K562 (cell line): ENCODE results near the gene SLC9A1. TPM values are rescaled to one million over a fixed set of nuclear protein-coding genes. Genes with fewer than 3 reads are reported as not detected.

Experiments
- ATF6 ChIP-seq: sonication (generic); formaldehyde crosslinking; IDR thresholded peaks from 2 replicates; pipeline ENCODE4 v1.4.0; 2020; ENCODE audit warnings: mild to moderate bottlenecking, missing genetic modification reagents
- CSDE1 ChIP-seq, 2 experiments: fragments of 450-650 bp; IDR thresholded peaks; 2 replicates each; pipeline ENCODE4 v1.6.1; 2016; ENCODE audit warnings: mild to moderate bottlenecking in 1 of 2
- ESRRB ChIP-seq: fragments of 250-450 bp; sonication (Bioruptor Pico); IDR thresholded peaks from 2 replicates; pipeline ENCODE4 v1.5.0; 2020; ENCODE audit warnings: mild to moderate bottlenecking, moderate library complexity, borderline replicate concordance
- FOXP1 ChIP-seq: sonication (generic); formaldehyde crosslinking; IDR thresholded peaks from 2 replicates; pipeline ENCODE4 v1.8.0; 2022; ENCODE audit warnings: mild to moderate bottlenecking, missing genetic modification reagents
- HDAC6 ChIP-seq: IDR thresholded peaks from 2 replicates; pipeline ENCODE4 v1.6.1; 2012; ENCODE audit warnings: low read depth, mild to moderate bottlenecking, control low read depth, inconsistent platforms, low read length, moderate library complexity
- JUNB ChIP-seq: fragments of 450-650 bp; formaldehyde crosslinking; conservative IDR thresholded peaks from 2 replicates; pipeline ENCODE4 v1.4.0; 2020; ENCODE audit warnings: mild to moderate bottlenecking
- MITF ChIP-seq: IDR thresholded peaks from 2 replicates; pipeline ENCODE4 v1.6.1; 2014; ENCODE audit warnings: antibody characterized with exemption
- MTF1 ChIP-seq: fragments of 250-450 bp; sonication (Bioruptor Pico); IDR thresholded peaks from 2 replicates; pipeline ENCODE4 v1.9.0; 2021; ENCODE audit warnings: moderate library complexity, mild to moderate bottlenecking, inconsistent platforms, borderline replicate concordance
- PHF20 ChIP-seq: fragments of 450-650 bp; IDR thresholded peaks from 2 replicates; pipeline ENCODE4 v1.6.1; 2018; ENCODE audit not compliant: partially characterized antibody
- SLC30A9 ChIP-seq: fragments of 250-450 bp; sonication (Bioruptor Pico); IDR thresholded peaks from 2 replicates; pipeline ENCODE4 v1.8.0; 2022; ENCODE audit warnings: mild to moderate bottlenecking, moderate library complexity
- SNIP1 ChIP-seq: fragments of 450-650 bp; IDR thresholded peaks from 2 replicates; pipeline ENCODE4 v1.7.1; 2017; ENCODE audit warnings: low read depth, mild to moderate bottlenecking
- ZNF318 ChIP-seq, 2 experiments: fragments of 450-650 bp; IDR thresholded peaks; 2 replicates each; pipeline ENCODE4 v1.6.1; 2016; ENCODE audit warnings: mild to moderate bottlenecking in 2 of 2, borderline replicate concordance in 1 of 2, low read depth in 1 of 2, moderate library complexity in 1 of 2
- polyA plus RNA-seq, 8 experiments: library from polyadenylated mRNA; depleted of rRNA in 4 of 8; stranded (reverse) in 5 of 8; unstranded in 3 of 8; fragments of >200 nt; fragmentation: Nextera tagmentation in 2 of 8; fragmentation: Illumina TruSeq in 1 of 8; extraction: Ambion mirVana in 2 of 8; extraction: Trizol in 1 of 8; gene quantifications; 2 replicates each; pipeline versions ENCODE4 v1.2.1 to v1.2.3, GENCODE V29; 2011 to 2014; ENCODE audit warnings: inconsistent platforms in 1 of 8, missing spikeins in 1 of 8
- total RNA-seq, 7 experiments: library from RNA; depleted of rRNA in 6 of 7; stranded (reverse); fragments of >200 nt in 6 of 7; fragmentation: Illumina TruSeq in 2 of 7; extraction: Trizol in 2 of 7; gene quantifications; 2 replicates each; pipeline versions ENCODE4 v1.2.1 to v1.2.3, GENCODE V29; 2011 to 2021; ENCODE audit warnings: low replicate concordance in 1 of 7
- TF ChIP-seq, protein P1 (sequence below): fragments of 250-450 bp; sonication (Bioruptor Pico); IDR thresholded peaks from 2 replicates; pipeline ENCODE4 v1.5.1; 2021; ENCODE audit warnings: mild to moderate bottlenecking

The SLC9A1 gene
- total and polyA plus RNA-seq, 9 of the 15 experiments (the other 6 are each of a cell fraction or from before 2014, with no cell fraction given): 0.59 to 14.4 (median 2.0) TPM

DNA sequence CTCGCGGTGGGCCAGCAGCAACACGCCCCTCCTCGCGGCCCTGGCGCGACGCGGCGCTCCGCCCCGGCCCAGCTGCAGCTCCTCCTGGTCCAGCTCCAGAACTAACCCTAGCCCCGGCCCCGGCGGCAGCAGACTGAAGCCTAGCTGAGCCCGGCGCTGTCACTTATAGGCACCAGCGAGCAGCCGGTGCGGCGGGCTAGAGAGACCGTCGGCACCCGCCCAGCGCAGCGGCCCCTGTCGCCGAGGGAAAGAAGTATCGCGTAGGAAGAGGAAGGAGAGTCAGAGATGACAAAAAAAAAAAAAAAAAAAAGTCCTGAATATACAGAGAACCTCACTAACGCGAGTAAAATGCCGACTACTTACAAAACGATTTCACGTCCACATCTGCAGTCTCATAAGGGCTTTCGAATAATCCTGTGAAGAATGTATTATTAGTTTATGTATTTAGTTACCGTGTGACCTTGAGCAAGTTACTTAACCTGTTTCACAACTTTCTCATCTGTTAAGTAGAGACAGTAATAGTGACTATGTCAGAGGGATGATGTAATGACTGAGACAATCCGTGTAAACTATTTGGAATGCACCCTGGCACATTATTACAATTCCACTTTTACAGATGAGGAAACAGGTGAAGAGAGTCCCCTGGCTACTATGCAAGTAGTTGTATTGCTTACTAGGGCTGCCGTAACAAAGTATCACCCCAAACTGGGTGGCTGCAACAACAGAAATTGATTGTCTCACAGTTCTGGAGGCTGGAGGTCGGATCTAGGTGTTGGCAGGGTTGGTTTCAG lies at the start of gene SLC9A1 (continued):
- TF ChIP-seq ZNF318 (IDR thresholded peaks at IDR 0.05; ENCODE audit: borderline replicate concordance in 1 of 2, low read depth in 1 of 2) (peak in 1 of 2 experiments; percentile 87; a peak in 2 of 4 replicates), MITF (no peak), HDAC6 (peak; percentile 56; the same call in 1 of the 2 replicates), CSDE1 (IDR thresholded peaks at IDR 0.05) (peak in 1 of 2 experiments; percentile 48; a peak in 2 of 4 replicates), ESRRB (CRISPR knock-in tag) (no peak), ATF6 (CRISPR knock-in tag) (peak; percentile 91), JUNB (CRISPR knock-in tag) (no peak), MTF1 (CRISPR knock-in tag) (no peak), SLC30A9 (no peak), SNIP1 (peak; percentile 96), PHF20 (peak; percentile 49), FOXP1 (CRISPR knock-in tag) (peak; percentile 92; the same call in 1 of the 2 replicates)
- TF ChIP-seq, protein P1, sequence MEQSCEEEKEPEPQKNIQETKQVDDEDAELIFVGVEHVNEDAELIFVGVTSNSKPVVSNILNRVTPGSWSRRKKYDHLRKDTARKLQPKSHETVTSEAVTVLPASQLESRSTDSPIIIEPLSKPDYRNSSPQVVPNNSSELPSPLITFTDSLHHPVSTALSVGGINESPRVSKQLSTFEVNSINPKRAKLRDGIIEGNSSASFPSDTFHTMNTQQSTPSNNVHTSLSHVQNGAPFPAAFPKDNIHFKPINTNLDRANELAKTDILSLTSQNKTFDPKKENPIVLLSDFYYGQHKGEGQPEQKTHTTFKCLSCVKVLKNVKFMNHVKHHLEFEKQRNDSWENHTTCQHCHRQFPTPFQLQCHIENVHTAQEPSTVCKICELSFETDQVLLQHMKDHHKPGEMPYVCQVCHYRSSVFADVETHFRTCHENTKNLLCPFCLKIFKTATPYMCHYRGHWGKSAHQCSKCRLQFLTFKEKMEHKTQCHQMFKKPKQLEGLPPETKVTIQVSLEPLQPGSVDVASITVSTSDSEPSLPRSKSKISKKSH (CRISPR knock-in tag): no peak
